Tibial artery (tissue), 4 donors: ENCODE data around the gene BDKRB2.

Source experiments
- DNase-seq, 2 donors: peaks; one replicate each; pipeline ENCODE4 v3.0.0-alpha.2; 2019
- H3K27ac ChIP-seq, 2 donors: fragments of 200-600 bp; sonication (generic) in 1 of 2; 1 replicate in 1 of 2; 2 replicates in 1 of 2; pipeline ENCODE4 v1.5.1; 2018 to 2019; ENCODE audit warnings: mild to moderate bottlenecking in 1 of 2
- H3K27me3 ChIP-seq, 2 donors: fragments of 200-600 bp; sonication (generic) in 1 of 2; one replicate each; pipeline versions ENCODE4 v1.5.1 to v1.6.0; 2016 to 2019
- H3K36me3 ChIP-seq, 3 donors: fragments of 200-600 bp; sonication (generic) in 2 of 3; one replicate each; pipeline ENCODE4 v1.5.1; 2016 to 2019; ENCODE audit warnings: mild to moderate bottlenecking in 2 of 3
- H3K4me1 ChIP-seq, 4 donors: fragments of 200-600 bp; sonication (generic) in 2 of 4; 1 replicate in 3 of 4; 2 replicates in 1 of 4; pipeline ENCODE4 v1.5.1; 2016 to 2019
- H3K4me3 ChIP-seq, 2 donors: fragments of 200-600 bp; sonication (generic) in 1 of 2; 1 replicate in 1 of 2; 2 replicates in 1 of 2; pipeline ENCODE4 v1.5.1; 2018 to 2019; ENCODE audit warnings: mild to moderate bottlenecking in 2 of 2
- H3K9me3 ChIP-seq, 3 donors: fragments of 200-600 bp; sonication (generic) in 1 of 3; one replicate each; pipeline ENCODE4 v1.5.1; 2016 to 2019
- intact Hi-C: fragments of 100-400 bp; cut with DNase I; formaldehyde crosslinking; loops from one replicate; pipeline ENCODE4 v1.15.0; 2023; ENCODE audit warnings: low total_unique reads
- TF ChIP-seq, protein P1 (sequence below), 2 experiments: fragments of 200-600 bp in 1 of 2; fragments of 450-650 bp in 1 of 2; IDR thresholded peaks; one replicate each; pipeline ENCODE4 v1.5.1; 2017 to 2019; ENCODE audit warnings: antibody characterized with exemption in 2 of 2, mild to moderate bottlenecking in 1 of 2, moderate library complexity in 1 of 2

BDKRB2 gene

GRCh38 chr14:96251656-96252155 lies 47.1 kb downstream of the BDKRB2 start:
- Histone ChIP-seq H3K9me3 (no peaks in the 10 kb centered on the region), H3K4me3 (no peak overlapping the region), H3K27ac (no peak overlapping the region), H3K4me1 (no peaks in the 10 kb centered on the region), H3K27me3 (peaks cover 0 to 43% of the 10 kb centered on the region in 2 donors), H3K36me3 (no peaks in the 10 kb centered on the region)
- intact Hi-C loops = no loop called here
- TF ChIP-seq, protein P1, sequence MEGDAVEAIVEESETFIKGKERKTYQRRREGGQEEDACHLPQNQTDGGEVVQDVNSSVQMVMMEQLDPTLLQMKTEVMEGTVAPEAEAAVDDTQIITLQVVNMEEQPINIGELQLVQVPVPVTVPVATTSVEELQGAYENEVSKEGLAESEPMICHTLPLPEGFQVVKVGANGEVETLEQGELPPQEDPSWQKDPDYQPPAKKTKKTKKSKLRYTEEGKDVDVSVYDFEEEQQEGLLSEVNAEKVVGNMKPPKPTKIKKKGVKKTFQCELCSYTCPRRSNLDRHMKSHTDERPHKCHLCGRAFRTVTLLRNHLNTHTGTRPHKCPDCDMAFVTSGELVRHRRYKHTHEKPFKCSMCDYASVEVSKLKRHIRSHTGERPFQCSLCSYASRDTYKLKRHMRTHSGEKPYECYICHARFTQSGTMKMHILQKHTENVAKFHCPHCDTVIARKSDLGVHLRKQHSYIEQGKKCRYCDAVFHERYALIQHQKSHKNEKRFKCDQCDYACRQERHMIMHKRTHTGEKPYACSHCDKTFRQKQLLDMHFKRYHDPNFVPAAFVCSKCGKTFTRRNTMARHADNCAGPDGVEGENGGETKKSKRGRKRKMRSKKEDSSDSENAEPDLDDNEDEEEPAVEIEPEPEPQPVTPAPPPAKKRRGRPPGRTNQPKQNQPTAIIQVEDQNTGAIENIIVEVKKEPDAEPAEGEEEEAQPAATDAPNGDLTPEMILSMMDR (IDR thresholded peaks at IDR 0.05) = no peak
- no peak for DNase-seq

- TF ChIP-seq, protein P1 (IDR thresholded peaks at IDR 0.05) = no peak
- Histone ChIP-seq H3K4me1 (no peaks in the 10 kb centered on the region), H3K27ac (no peak overlapping the region), H3K27me3 (peaks cover 0 to 48% of the 10 kb centered on the region in 2 donors), H3K9me3 (no peaks in the 10 kb centered on the region), H3K4me3 (no peak overlapping the region), H3K36me3 (no peaks in the 10 kb centered on the region)
- DNase-seq = no peak
- intact Hi-C loops = no loop called here
These were observed 47.8 kb downstream of the BDKRB2 start for GRCh38 chr14:96252323-96252998.

- Histone ChIP-seq H3K36me3 (no peaks in the 10 kb centered on the region), H3K27ac (no peak overlapping the region), H3K4me3 (no peak overlapping the region), H3K9me3 (no peaks in the 10 kb centered on the region), H3K4me1 (no peaks in the 10 kb centered on the region), H3K27me3 (peaks cover 0 to 48% of the 10 kb centered on the region in 2 donors)
- DNase-seq = no peak
- intact Hi-C loops = no loop called here
- TF ChIP-seq, protein P1 (IDR thresholded peaks at IDR 0.05) = no peak
These were observed 48.4 kb downstream of the BDKRB2 start for GRCh38 chr14:96252999-96253539.

GRCh38 chr14:96254687-96255086 lies 50.0 kb downstream of the BDKRB2 start:
- intact Hi-C loops = no loop called here
- Histone ChIP-seq H3K4me3 (no peak overlapping the region), H3K27ac (no peak overlapping the region), H3K4me1 (no peaks in the 10 kb centered on the region), H3K36me3 (no peaks in the 10 kb centered on the region), H3K9me3 (peaks cover 0 to 3% (median 2%) of the 10 kb centered on the region in 3 donors), H3K27me3 (peaks cover 0 to 39% of the 10 kb centered on the region in 2 donors)
- TF ChIP-seq, protein P1 (IDR thresholded peaks at IDR 0.05) = no peak
- DNase-seq = no peak

- no peak for DNase-seq
- Histone ChIP-seq H3K4me1 (no peaks in the 10 kb centered on the region), H3K27ac (no peak within 1 kb of the TSS)
These were observed 51.1 kb downstream of the BDKRB2 start, which contains the start of gene BDKRB1 for GRCh38 chr14:96255501-96256366. TSS of gene BDKRB1 (plus strand) at chr14:96256210. CDS start at chr14:96263683, 7,473 bp downstream.

More at GRCh38 chr14:96255501-96256366, 51.1 kb downstream of the BDKRB2 start, which contains the start of gene BDKRB1:
- TF ChIP-seq, protein P1 (IDR thresholded peaks at IDR 0.05) = no peak
- Histone ChIP-seq H3K4me3 (no peak within 1 kb of the TSS), H3K27me3 (peaks cover 0 to 38% of the 10 kb centered on the region in 2 donors), H3K9me3 (peaks cover 0 to 13% (median 11%) of the 10 kb centered on the region in 3 donors), H3K36me3 (no peaks in the 10 kb centered on the region)
- intact Hi-C loops = no loop called here
